Fibroblast of villous mesenchyme (primary cell): ENCODE data around the gene KPRP. TPM values are rescaled to one million over a fixed set of nuclear protein-coding genes. Genes with fewer than 3 reads are reported as not detected.

Source experiments
- DNase-seq: peaks from one replicate; pipeline ENCODE4 v3.0.0-alpha.2; 2010; ENCODE audit warnings: low read depth
- H3K4me3 ChIP-seq: 2 replicates; pipeline ENCODE4 v1.5.1; 2011; ENCODE audit warnings: low read depth, mild to moderate bottlenecking, low read length
- total RNA-seq: library from RNA; depleted of rRNA; stranded (reverse); fragments of >200 nt; gene quantifications from 2 replicates; pipeline ENCODE4 v1.2.3, GENCODE V29; 2012
- TF ChIP-seq, protein P1 (sequence below): IDR thresholded peaks from 2 replicates; pipeline ENCODE4 v1.5.1; 2012; ENCODE audit warnings: low read depth, mild to moderate bottlenecking, low read length; ENCODE audit not compliant: insufficient read depth

Gene KPRP
- total RNA-seq, 1 donor = not detected

GRCh38 chr1:152796421-152796820 lies 38.6 kb downstream of the KPRP start, which contains the start of gene LCE1D:
LCE1D (plus strand) TSS chr1:152796721; CDS start chr1:152797795, 1,074 bp downstream.
- no peak within 1 kb of the TSS for H3K4me3 ChIP-seq
- no peak for DNase-seq
- TF ChIP-seq, protein P1, sequence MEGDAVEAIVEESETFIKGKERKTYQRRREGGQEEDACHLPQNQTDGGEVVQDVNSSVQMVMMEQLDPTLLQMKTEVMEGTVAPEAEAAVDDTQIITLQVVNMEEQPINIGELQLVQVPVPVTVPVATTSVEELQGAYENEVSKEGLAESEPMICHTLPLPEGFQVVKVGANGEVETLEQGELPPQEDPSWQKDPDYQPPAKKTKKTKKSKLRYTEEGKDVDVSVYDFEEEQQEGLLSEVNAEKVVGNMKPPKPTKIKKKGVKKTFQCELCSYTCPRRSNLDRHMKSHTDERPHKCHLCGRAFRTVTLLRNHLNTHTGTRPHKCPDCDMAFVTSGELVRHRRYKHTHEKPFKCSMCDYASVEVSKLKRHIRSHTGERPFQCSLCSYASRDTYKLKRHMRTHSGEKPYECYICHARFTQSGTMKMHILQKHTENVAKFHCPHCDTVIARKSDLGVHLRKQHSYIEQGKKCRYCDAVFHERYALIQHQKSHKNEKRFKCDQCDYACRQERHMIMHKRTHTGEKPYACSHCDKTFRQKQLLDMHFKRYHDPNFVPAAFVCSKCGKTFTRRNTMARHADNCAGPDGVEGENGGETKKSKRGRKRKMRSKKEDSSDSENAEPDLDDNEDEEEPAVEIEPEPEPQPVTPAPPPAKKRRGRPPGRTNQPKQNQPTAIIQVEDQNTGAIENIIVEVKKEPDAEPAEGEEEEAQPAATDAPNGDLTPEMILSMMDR = no peak

GRCh38 chr1:152801333-152801732 lies 43.5 kb downstream of the KPRP start:
- no peak overlapping the region for H3K4me3 ChIP-seq
- TF ChIP-seq, protein P1 = no peak
- no peak for DNase-seq

DNA sequence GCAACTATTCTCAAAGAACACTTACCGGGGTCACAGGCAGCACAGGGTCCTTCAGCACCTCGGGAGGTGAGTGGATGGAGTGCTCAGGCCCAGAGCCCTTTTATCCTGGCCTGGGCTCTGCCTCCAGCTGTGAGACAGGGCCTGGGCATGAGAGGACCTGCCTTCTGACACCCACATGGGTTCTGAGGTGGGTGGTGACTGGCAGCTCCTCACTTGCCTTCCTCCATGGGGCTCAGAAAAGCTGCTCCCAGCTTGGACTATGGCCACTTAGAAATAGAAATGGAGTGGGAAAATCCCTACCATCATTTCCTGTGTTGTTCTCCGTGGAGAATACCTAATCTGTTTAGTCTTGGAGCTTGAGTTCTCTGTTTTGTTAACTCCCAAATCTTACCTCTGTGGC lies 48.8 kb downstream of the KPRP start, which contains the start of gene LCE1C:
LCE1C (minus strand) TSS at position 76 of the 400 bp plus-strand sequence. CDS start 1,173 bp downstream, outside the sequence.
- H3K4me3 ChIP-seq = no peak within 1 kb of the TSS
- TF ChIP-seq, protein P1 = no peak
- no peak for DNase-seq

DNA sequence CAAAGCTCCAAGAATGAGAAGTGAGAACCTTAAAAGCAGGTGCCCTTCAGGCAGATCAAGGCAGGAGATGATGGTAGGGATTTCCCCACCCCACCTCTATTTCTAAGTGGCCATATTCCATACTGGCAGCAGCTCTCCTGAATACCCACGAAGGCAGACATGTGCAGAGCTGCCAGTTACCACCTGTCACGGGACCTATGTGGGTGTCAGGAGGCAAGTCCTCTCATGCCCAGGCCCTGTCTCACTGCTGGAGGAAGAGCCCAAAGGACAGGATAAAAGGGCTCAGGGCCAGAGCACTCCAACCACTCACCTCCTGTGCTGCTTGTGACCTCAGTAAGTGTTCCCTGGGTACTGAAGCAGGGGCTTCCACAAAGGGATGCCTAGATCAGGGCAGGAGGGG lies 53.2 kb downstream of the KPRP start:
- no peak overlapping the region for H3K4me3 ChIP-seq
- TF ChIP-seq, protein P1 = no peak
- no peak for DNase-seq

Other genes starting within 250 kb of the KPRP start
- not detected in 2 replicates for gene LCE5A, start 247.2 kb upstream of the KPRP start, total RNA-seq
- not detected in 2 replicates for gene CRCT1, start 243.5 kb upstream of the KPRP start, total RNA-seq
- gene LCE3E, start 191.2 kb upstream of the KPRP start, total RNA-seq = not detected in 2 replicates
- gene LCE3D, start 177.5 kb upstream of the KPRP start, total RNA-seq = not detected in 2 replicates
- not detected in 2 replicates for gene LCE3C, start 157.8 kb upstream of the KPRP start, total RNA-seq
- gene LCE3B, start 144.2 kb upstream of the KPRP start, total RNA-seq = not detected in 2 replicates
- gene LCE3A, start 134.9 kb upstream of the KPRP start, total RNA-seq = not detected in 2 replicates
- gene LCE2D, start 94.6 kb upstream of the KPRP start, total RNA-seq = not detected in 2 replicates
- not detected in 2 replicates for gene LCE2C, start 82.7 kb upstream of the KPRP start, total RNA-seq
- gene LCE2B, start 71.9 kb upstream of the KPRP start, total RNA-seq = not detected in 2 replicates
- 0.43 TPM in 1 of 2 replicates, not detected in the other for gene LCE2A, start 59.7 kb upstream of the KPRP start, total RNA-seq
- gene LCE4A, start 49.9 kb upstream of the KPRP start, total RNA-seq = not detected in 2 replicates
- not detected in 2 replicates for gene LCE1F, start 17.1 kb downstream of the KPRP start, total RNA-seq
- gene LCE1E, start 28.2 kb downstream of the KPRP start, total RNA-seq = not detected in 2 replicates
- not detected in 2 replicates for gene LCE1D, start 38.7 kb downstream of the KPRP start, total RNA-seq
- gene LCE1C, start 48.6 kb downstream of the KPRP start, total RNA-seq = not detected in 2 replicates
- not detected in 2 replicates for gene LCE1B, start 53.9 kb downstream of the KPRP start, total RNA-seq
- not detected in 2 replicates for gene LCE1A, start 69.4 kb downstream of the KPRP start, total RNA-seq
- gene LCE6A, start 84.8 kb downstream of the KPRP start, total RNA-seq = not detected in 2 replicates
- not detected in 2 replicates for gene LCE7A, start 102.0 kb downstream of the KPRP start, total RNA-seq
- not detected in 2 replicates for gene SMCP, start 120.3 kb downstream of the KPRP start, total RNA-seq
- gene IVL, start 150.5 kb downstream of the KPRP start, total RNA-seq = not detected in 2 replicates
- gene SPRR5, start 189.2 kb downstream of the KPRP start, total RNA-seq = not detected in 2 replicates
- gene SPRR4, start 212.6 kb downstream of the KPRP start, total RNA-seq = not detected in 2 replicates
- gene SPRR1A, start 226.1 kb downstream of the KPRP start, total RNA-seq = not detected in 2 replicates
- not detected in 2 replicates for gene SPRR3, start 243.7 kb downstream of the KPRP start, total RNA-seq